SU-DHL-6 (cell line): Measurements from ENCODE around the gene MARCHF3.
"Not testable (repeated sequence)": the region's sequence is repeated elsewhere in the genome, so short reads cannot be mapped to it uniquely, and the experiment has no call there.

Experiments used
- H2AFZ ChIP-seq: fragments of 200-600 bp; sonication (generic); 2 replicates; pipeline ENCODE4 v1.6.1; 2014; ENCODE audit warnings: low read depth, mild to moderate bottlenecking, moderate library complexity, mixed read lengths, antibody characterized with exemption, low read length; ENCODE audit not compliant: severe bottlenecking
- H3F3A ChIP-seq: fragments of 200-600 bp; shearing (Covaris generic); 2 replicates; pipeline ENCODE4 v1.6.0; 2016; ENCODE audit warnings: antibody characterized with exemption, mild to moderate bottlenecking; ENCODE audit not compliant: insufficient read depth
- H3K27ac ChIP-seq: fragments of 200-600 bp; sonication (generic); 2 replicates; pipeline ENCODE4 v1.5.1; 2016; ENCODE audit warnings: low read depth, mild to moderate bottlenecking, low read length, moderate library complexity, mixed read lengths
- H3K27me3 ChIP-seq: fragments of 200-600 bp; sonication (generic), shearing (Covaris generic); 2 replicates; pipeline ENCODE4 v1.6.0; 2014; ENCODE audit warnings: mild to moderate bottlenecking, low read length
- H3K36me3 ChIP-seq: fragments of 200-600 bp; sonication (generic); 2 replicates; pipeline ENCODE4 v1.6.1; 2014; ENCODE audit warnings: mild to moderate bottlenecking, low read length, mixed read lengths
- H3K4me2 ChIP-seq: fragments of 300-600, 200-600 bp; shearing (Covaris generic), sonication (generic); 2 replicates; pipeline ENCODE4 v1.6.0; 2014; ENCODE audit warnings: low read length, low read depth, mild to moderate bottlenecking; ENCODE audit not compliant: poor library complexity, severe bottlenecking
- H3K4me3 ChIP-seq: fragments of 200-600 bp; sonication (generic); 2 replicates; pipeline ENCODE4 v1.5.1; 2014; ENCODE audit warnings: antibody characterized with exemption, low read length, mild to moderate bottlenecking, mixed read lengths; ENCODE audit not compliant: insufficient read depth, poor library complexity, severe bottlenecking
- H3K79me2 ChIP-seq: fragments of 200-600 bp; sonication (generic); 2 replicates; pipeline ENCODE4 v1.6.1; 2014; ENCODE audit warnings: mild to moderate bottlenecking, low read length, moderate library complexity; ENCODE audit not compliant: insufficient read depth
- H3K9ac ChIP-seq: fragments of 200-600 bp; sonication (generic); 2 replicates; pipeline ENCODE4 v1.7.0; 2014; ENCODE audit warnings: mild to moderate bottlenecking, low read length
- H3K9me2 ChIP-seq: fragments of 200-600 bp; sonication (generic); replicated peaks from 2 replicates; pipeline ENCODE4 v1.6.1; 2014; ENCODE audit warnings: low read length; ENCODE audit not compliant: insufficient read depth
- H3K9me3 ChIP-seq: fragments of 200-600 bp; sonication (generic); 2 replicates; pipeline ENCODE4 v1.6.1; 2014; ENCODE audit warnings: low read length, mixed read lengths; ENCODE audit not compliant: insufficient read depth
- H4K20me1 ChIP-seq: fragments of 200-600 bp; sonication (generic); 2 replicates; pipeline ENCODE4 v1.6.1; 2014; ENCODE audit warnings: low read depth, mild to moderate bottlenecking, antibody characterized with exemption, low read length, moderate library complexity, mixed read lengths
- CTCF ChIP-seq: fragments of 200-600 bp; sonication (generic); IDR thresholded peaks from one replicate; pipeline ENCODE4 v1.5.1; 2017; ENCODE audit warnings: antibody characterized with exemption, mild to moderate bottlenecking, low read length, moderate library complexity; ENCODE audit not compliant: insufficient read depth, poor library complexity, severe bottlenecking
- EZH2phosphoT487 ChIP-seq: fragments of 200-600 bp; sonication (generic), shearing (Covaris generic); conservative IDR thresholded peaks from 2 replicates; pipeline ENCODE4 v1.6.1; 2018; ENCODE audit warnings: mild to moderate bottlenecking, antibody characterized with exemption, low read length, moderate library complexity, mixed read lengths

MARCHF3 gene

GRCh38 chr5:127055880-127056653 is 25.7 kb upstream of the MARCHF3 start:
- H3K9me3 ChIP-seq, result no peaks in the 10 kb centered on the region
- no peaks in the 10 kb centered on the region for H3K79me2 ChIP-seq
- no peaks in the 10 kb centered on the region for H3K9me2 ChIP-seq
- no peaks in the 10 kb centered on the region for H3F3A ChIP-seq
- no peak overlapping the region for H3K4me2 ChIP-seq
- H3K4me3 ChIP-seq, result no peak overlapping the region
- no peak overlapping the region for H2AFZ ChIP-seq
- TF ChIP-seq EZH2phosphoT487, result no peak
- no peak for TF ChIP-seq CTCF
- no peak overlapping the region for H3K9ac ChIP-seq
- H3K36me3 ChIP-seq, result no peaks in the 10 kb centered on the region
- no peaks in the 10 kb centered on the region for H4K20me1 ChIP-seq
- H3K27me3 ChIP-seq, result no peaks in the 10 kb centered on the region
- H3K27ac ChIP-seq, result no peak overlapping the region

GRCh38 chr5:127053551-127053950 is 23.2 kb upstream of the MARCHF3 start:
- not testable (repeated sequence) for H4K20me1 ChIP-seq, H3K9me3 ChIP-seq, H3K4me3 ChIP-seq, H3K27ac ChIP-seq, H3K36me3 ChIP-seq, H3K79me2 ChIP-seq, H3K27me3 ChIP-seq, H2AFZ ChIP-seq, H3F3A ChIP-seq, H3K4me2 ChIP-seq, H3K9ac ChIP-seq, H3K9me2 ChIP-seq

GRCh38 chr5:127053049-127053448 is 22.7 kb upstream of the MARCHF3 start:
- TF ChIP-seq EZH2phosphoT487 (no peak), CTCF (no peak)
- no peaks in the 10 kb centered on the region for H3K9me3 ChIP-seq
- H3K36me3 ChIP-seq, result no peaks in the 10 kb centered on the region

GRCh38 chr5:127051591-127051990 is 21.2 kb upstream of the MARCHF3 start:
- Histone ChIP-seq H4K20me1 (no peaks in the 10 kb centered on the region), H2AFZ (no peak overlapping the region), H3K4me2 (no peak overlapping the region), H3K27me3 (no peaks in the 10 kb centered on the region), H3K4me3 (no peak overlapping the region), H3K9ac (no peak overlapping the region), H3K9me2 (no peaks in the 10 kb centered on the region), H3K79me2 (no peaks in the 10 kb centered on the region), H3K36me3 (no peaks in the 10 kb centered on the region), H3K27ac (no peak overlapping the region), H3K9me3 (no peaks in the 10 kb centered on the region), H3F3A (no peaks in the 10 kb centered on the region)
- TF ChIP-seq CTCF (no peak), EZH2phosphoT487 (no peak)

More at GRCh38 chr5:127053049-127053448, 22.7 kb upstream of the MARCHF3 start:
- Histone ChIP-seq H3K9ac (no peak overlapping the region), H3K79me2 (no peaks in the 10 kb centered on the region), H2AFZ (no peak overlapping the region), H3F3A (no peaks in the 10 kb centered on the region), H3K9me2 (no peaks in the 10 kb centered on the region), H3K4me3 (no peak overlapping the region), H3K4me2 (no peak overlapping the region), H3K27me3 (no peaks in the 10 kb centered on the region), H4K20me1 (no peaks in the 10 kb centered on the region), H3K27ac (no peak overlapping the region)
